HL-60/S4 (cell line): Measurements from ENCODE around the gene VWA8.
"Not testable (repeated sequence)": the region's sequence is repeated elsewhere in the genome, so short reads cannot be mapped to it uniquely, and the experiment has no call there.

Experiments used
- in situ Hi-C: fragments of 300-500 bp; cut with MboI; formaldehyde crosslinking; loops from 2 replicates; pipeline ENCODE4 v1.14.3; 2022; ENCODE audit warnings: low sequenced_read_pairs

Gene VWA8

DNA sequence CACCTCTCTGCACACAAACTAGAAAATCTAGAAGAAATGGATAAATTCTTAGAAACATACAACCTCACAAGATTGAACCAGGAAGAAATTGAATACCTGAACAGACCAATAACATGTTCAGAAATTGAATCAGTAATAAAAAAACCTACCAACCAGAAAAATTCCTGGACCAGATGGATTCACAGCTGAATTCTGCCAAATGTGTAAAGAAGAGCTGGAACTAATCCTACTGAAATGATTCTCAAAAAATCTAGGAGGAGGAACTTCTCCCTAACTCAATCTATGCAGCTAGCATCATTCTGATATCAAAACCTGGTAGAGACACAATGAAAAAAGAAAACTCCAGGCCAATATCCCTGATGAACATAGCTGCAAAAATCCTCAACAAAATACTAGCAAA is 336.9 kb downstream of the VWA8 start:
- in situ Hi-C loops = no loop called here

DNA sequence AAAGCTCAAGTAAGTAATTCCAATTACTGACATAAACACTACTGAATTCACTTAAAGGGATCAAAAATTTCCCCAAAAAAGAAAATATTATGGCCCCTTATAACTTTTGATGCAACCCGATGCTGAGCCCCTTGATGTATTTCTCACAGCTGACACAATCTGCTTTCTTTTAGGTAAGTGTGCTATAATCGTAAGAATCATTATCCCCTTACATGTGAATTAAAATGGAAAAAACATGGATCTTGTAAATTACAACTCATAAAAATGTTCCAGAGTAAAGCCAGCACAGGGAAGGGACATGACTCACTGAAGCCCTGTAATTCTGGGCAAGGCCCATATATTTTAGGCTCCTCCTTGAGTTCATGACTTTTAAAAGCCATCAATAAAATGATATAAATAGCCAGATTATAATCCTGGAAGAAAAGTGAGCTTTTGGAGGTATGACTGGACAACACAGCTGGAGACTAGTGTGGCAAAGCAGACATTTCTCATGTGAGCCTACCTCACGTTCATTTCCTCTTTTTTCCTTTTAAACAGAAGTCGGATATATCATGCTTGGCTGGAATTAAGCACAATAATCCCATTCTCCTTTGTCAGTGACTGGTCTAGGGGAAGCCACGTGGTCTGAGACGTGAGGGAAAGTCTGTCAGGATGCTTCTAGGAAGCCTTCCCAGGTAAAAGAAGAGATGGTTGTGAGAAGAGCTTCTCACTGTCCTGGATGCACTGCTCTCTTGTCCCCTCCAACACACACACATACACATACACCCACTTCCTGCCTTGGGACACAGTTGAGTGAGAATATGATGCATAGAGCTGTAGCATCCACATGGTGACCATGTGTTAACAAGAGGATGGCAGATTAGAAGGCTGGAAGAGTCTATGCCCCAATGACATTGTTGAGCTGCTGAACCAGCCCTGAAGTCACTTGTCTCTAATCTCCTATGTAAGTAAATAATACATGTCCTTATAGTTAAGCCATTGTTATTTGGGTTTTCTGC is 338.2 kb downstream of the VWA8 start:
- in situ Hi-C loops = no loop called here

DNA sequence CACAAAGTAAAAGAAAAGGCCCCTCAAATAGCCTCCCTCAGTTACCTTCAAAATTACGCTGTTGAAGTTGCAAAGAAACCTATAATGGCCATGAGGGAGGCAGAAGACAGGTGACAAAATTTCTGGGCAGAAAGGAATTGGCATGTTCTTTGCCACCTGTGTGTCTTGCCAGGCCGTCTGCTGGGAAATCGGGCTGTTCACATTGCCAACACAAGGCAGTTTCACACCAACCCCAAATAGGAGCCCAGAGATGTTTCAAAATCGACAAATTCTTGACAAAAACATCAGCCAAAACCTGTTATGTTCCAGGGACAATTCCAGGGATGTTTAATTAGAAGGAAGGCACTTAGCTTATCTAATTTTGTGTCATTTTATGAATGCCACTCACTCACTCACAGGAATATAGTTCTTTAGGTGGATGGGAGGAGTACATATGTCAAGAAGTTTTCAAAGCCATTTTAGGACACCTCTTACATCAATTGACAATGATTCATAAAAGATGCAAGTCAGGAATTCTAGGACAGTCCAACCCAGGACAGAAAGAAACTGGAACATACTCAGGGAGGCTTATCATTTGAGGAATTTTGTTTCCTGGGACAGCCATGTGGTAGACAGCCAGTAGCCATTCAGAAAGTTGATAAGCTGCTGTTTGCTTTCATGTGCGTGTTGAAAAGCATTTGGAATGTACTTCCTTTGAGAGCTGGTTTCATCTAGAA is 339.0 kb downstream of the VWA8 start:
- in situ Hi-C loops = no loop called here

DNA sequence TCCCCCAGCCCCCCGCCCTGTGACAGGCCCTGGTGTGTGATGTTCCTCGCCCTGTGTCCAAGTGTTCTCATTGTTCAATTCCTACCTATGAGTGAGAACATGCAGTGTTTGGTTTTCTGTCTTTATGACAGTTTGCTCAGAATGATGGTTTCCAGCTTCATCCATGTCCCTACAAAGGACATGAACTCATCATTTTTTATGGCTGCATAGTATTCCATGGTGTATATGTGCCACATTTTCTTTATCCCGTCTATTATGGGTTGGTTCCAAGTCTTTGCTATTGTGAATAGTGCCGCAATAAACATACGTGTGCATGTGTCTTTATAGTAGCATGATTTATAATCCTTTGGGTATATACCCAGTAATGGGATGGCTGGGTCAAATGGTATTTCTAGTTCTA is 343.3 kb downstream of the VWA8 start:
- in situ Hi-C loops = not testable (repeated sequence)

DNA sequence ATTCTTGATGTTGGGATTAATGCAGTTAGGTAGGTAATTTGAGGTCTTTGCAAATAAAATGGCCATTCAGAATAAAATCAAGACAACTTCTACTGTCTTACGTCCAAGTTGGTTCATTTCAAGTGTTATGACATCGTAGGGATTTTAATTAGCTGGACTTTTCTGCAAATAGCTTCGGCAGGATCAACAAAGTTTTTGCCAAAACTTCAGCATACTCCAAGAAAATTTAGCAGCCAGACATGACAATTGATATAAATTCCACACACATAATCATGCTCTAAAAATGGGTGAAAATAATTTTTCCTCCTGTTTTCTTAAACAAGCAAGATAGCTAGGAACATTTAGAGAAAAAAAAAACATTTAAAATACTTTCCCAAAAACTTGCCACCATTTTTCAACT is 344.8 kb downstream of the VWA8 start:
- in situ Hi-C loops = no loop called here

DNA sequence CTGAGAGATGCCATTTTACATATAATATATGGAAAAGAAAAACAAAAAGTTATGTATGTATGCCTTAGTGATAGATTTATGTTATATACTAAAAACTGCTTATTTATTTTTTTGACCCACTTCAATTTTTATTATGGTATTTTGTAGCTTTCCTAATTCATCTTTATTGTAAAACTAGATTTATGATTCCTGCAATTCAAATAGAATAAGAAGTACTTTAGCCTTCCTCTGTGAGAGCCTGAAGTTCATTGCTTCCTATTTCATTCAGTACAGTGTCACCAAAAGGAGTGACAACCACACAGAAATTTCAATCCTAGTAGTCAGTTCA is 345.4 kb downstream of the VWA8 start:
- in situ Hi-C loops = no loop called here

DNA sequence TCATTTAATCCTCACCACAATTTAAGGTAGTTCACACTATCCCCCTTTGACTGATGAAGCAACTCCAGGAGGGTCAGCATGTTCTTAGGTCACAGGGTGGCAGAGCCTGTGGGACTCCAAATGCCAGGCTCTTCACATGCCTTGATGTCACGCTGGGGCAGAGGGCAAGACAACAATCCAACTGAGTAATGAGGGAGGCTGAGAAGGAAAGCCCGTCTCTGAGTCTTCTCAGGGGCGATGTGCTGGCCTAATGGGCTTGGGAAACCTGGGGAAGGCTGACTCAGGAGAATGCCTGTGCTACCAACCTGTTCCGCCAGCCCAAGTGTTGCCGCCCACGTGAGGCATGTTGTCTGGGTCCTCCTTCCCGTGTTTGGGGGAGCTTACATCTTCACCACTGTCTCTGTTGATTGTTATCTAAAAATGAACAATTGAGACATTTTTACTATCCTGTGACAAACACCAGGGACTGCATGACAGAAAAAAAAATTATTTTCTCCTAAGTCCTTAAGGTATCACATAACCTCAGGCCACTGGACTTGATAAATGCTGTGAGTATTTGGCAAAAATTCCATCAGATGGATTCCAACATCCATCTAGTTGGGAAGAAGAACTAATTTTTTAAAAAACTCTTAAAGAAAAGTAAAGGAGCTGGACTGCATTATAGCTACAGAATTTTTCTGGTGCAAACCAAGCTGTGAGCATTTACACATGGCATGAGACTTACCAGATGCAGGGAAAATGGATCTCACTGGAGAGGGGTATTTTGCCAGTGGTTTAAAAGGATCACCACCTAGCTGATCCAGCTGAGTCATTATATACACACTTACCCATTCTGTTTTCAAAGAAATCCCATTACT is 346.0 kb downstream of the VWA8 start:
- in situ Hi-C loops = no loop called here

DNA sequence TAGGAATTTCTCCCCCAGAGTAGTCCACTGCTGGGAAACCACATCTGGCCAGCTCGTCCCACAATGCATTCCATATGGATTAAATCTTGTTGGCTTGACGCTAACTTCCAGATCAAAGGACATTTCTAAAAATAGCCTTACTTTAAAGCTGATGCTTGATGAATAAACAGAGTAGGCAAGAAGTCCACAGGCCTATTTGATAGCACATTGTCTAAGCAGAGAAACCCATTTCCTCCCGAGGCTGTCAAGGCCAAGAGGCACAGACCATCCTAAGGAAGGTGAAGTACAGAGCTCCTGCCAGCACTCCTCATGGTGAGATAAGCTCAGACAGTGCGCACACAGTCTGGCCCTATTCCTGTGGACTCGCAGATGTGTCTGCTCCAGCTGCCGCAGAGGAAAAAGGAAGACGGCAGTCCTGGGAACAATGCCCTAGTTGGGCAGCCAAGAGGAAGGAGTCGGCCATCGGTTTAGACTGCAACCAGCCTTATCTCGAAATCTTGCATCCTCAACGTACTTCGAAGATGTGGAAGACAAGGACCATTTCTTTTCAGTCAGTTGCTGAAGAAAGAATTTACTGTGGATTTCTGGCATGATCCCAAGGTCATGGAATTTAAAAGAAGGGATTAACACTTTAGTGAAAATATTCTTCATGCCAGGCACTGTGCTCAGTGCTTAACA is 346.8 kb downstream of the VWA8 start:
- in situ Hi-C loops = no loop called here

DNA sequence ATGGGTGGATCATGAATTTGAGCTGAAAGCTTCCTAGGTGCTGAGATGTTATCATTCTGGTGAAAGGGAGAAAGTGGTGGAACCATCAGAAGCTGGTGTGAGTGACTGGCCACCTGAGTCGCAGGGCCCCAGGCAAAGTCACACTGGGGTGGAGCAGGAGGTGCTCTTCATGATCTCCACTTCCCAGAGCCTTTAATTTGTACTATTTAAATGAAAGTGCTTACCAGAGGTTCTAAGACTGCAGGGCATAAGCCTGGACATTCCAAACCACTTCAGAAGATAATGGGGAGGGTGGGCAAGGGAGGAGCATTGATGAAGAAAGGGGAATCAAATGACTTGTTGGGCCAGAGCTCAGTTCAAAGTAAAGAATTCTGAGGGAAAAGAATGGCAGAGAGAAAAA is 347.4 kb downstream of the VWA8 start:
- in situ Hi-C loops = no loop called here

DNA sequence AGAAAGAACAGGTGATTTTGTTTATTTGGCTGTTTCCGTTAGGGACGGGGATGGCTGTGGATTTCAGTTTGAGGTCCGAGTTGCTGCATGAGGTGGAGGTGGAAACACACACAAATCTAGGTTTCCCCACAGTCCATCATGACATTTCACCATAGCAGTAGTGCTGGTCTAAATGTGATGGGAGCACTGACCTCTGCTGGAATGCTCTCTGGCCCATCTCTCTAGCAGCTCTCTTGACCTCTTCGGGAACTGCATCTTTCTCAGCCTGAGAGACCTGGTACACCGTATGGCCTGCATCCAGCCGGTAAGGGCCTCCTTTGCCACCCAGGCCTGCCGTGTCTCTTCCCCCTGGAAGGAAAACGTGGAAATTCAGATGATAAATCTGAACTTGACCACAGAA is 349.5 kb downstream of the VWA8 start:
- in situ Hi-C loops = no loop called here

DNA sequence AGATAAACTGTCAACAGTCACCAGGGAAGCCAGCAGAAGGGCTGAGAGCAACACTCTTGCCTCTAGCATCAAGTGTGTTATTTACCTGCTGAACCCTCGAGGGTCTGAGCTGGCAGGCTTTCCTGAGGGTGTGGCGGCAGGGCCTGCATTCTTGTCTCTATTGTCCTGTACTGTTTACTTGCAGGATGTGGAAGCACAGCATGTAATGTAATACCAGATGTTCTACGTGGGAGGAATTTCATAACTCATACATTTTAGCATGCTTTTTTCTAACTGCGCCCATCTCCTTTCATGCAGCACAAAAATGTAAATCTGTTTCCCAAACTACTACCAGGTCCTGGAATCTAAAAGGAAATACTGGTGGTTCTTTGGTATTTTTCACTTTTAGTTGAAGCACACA is 350.5 kb downstream of the VWA8 start:
- in situ Hi-C loops = no loop called here

DNA sequence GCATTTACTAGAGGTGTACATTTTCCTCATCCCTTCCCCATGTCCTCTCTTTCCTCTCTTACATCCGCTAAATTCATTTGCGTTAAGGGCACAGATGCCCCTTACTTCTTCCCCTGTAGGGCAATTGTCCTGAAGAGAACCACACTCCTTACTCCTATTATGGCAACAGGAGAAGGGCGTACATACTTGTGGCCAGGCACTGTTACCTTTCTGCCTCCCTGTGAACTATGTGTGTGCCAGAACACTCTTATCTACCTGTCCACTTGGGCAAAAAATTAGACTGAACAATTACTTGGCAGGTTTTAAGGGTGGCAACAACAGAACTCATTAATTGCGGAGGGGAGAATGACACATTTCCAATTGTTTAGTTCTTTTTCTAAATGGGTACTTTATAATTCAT is 351.1 kb downstream of the VWA8 start:
- in situ Hi-C loops = no loop called here

DNA sequence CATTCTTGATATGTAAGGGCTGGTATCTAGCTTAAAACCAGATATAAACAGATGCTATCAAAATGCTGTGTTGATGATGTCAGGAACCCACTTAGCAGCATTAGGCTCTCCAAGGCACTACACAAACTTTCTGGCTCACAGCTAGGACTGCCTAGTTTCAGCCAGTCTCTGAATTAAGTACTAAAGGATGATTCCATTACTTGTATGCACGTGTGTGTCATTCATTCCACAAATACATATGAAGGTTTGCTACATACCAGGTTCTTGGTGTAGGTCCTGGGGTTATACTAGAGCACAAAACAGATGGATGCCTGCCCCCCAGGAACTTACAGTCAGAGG is 352.1 kb downstream of the VWA8 start:
- in situ Hi-C loops = no loop called here

DNA sequence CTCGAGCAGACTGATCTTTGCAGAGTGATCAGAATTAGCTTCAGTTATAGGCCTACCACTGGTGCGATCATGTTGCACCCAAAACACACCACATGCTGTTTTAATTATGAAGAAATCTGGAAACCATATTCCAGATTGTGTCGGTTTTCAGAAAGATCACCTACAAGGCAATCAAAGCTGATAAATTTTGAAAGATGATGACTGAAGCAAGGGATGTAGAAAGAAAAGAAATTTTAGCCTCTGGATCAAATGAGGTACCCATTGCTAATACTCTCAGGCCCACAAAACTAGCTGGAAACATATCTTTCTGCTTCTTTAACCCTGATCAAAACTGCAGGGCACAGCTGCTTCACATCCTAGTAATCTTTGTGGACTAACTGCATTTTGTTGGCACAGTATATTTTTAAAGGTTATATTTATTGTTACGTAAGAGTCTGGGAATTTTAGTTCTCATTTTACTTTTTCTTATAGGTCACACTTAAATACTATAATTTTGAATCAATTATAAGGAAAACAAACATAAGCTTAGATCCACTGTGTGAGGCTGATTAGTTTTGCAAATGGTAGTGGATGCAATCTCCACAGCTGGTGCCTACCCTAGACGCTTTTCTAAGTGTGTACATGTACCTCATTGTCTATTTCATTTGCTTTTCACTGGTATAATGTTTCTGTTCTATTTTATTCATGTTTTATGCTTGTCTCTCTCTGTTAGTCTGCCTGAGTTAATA is 352.6 kb downstream of the VWA8 start:
- in situ Hi-C loops = no loop called here

DNA sequence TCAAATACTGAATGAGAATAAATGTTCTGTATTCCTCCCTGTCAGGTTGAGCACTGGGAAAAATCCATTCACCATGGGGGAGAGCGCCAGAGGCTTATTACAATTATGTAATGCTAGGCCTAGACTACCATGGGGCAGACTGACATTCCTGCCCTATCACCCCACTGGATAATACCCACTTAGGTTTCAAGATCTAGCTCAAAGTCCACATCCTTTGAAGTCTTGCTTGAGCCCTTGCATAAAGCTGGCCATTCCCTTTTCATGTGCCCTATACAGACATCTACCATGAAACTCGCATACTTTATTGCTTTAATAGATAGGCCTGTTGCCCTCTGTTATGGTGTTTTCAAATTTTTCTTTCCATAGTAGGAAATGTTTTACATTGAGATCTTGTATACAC is 354.3 kb downstream of the VWA8 start:
- in situ Hi-C loops = no loop called here

DNA sequence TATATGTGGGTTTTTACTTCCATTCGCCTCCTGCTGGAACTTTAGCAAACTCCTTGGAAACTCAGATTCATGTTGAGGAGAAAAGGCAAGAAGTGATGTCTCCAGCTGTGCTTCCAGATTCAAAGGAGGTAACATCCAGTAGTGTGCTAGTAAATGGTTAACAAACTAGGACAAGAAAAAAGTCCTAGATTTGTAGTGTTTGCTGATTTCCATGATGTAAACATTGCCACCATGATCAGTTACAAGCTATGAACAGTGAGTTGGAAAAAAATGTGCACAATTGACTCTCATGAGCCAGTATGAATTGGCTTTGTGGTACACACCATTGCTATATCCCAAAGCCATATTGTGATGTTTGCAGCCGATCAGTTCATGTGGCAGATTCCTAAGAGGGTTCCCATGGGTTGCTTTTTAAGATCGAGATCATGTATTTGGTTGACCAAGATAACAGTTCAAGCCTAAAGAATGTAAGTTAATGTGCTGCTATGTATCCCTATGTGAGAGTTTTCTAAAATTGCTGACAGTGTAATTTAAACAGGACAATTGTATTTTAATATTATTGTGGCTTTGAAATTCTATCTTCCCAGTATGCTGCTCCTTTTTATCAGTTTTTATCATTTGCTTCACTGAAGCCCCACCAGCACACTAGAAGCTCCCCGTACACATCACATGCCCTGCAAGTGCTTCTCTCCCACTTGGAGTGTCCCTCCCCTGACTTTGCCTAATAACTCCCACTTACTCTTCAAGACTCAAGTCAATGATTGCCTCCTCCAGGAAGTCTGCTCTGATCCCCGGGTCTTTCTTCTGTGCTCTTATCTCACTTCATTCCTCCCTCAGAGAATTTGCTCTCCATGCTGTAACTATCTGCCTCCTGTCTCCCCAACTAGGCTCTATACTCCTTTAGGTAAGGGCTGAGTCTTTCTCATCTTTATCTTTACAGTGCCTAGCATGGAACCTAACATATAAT is 355.3 kb downstream of the VWA8 start:
- in situ Hi-C loops = no loop called here

DNA sequence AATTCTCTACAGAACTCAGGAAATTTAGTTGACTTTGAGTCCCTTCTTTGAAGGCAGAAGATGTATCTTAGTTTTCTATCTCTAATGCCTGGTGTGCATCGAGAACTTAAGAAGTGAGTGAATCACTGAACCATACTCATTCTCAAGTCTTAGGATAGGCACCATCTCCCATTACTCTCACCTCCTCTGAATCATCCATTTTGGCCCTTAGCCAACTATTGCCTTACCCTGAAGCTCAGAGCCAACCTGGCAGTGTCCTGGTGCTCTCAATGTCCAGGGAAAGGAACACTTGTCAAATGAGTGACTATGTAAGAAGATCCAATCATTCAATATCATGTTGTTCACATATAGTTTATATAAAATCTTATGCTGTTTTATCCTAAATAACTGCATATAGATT is 357.0 kb downstream of the VWA8 start:
- in situ Hi-C loops = no loop called here

DNA sequence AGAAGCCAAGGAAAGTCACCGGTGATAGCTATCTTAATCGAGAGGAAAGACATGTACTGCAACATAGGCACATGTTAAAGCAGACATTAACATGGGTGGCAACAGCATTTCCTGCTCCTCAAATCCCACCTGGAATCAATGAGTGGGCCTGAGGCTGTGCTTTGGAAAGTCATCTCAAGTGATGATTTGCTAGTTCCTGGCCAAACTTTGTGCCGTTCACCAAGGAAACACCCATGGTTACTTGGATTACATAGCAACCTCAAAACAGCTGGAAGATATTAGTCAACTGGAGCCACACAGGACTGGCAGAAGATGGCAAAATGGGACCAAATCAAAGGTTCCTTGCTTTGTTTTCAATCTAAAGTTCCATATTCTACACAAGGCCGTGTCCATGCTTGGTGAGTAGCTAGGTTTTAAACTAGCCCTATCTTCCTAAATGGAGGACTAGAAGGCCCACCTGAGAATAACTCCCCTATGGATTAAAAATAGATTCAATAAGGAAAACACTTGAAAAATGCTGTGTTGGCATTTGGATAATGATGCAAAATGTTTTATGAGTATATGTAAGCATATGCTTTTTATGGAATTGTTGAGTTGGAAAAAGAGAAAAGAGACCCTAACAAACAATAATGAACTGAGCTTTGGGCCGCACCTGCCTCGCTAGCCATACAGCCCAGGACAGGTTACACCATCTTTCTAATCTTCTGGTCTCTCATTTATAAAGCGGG is 359.0 kb downstream of the VWA8 start:
- in situ Hi-C loops = no loop called here

DNA sequence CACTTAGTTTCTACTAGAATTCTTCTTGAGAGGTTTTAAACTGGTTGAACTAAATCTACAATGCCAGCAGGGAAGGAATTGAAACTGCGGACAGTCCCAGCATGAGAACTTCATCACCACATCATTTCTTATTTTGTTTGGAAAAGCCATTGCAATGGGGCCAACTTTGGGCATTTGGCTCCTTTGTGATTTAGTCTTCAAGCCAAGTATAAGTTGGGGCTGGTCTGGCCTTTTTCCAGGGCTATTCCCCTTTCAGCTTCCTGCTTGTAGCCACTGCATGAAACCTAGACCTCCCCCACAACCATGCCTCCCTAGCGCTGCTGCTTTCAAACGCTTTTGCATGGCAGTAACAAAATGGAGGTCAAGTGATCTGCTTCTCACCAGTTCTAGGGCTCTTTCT is 361.3 kb downstream of the VWA8 start:
- in situ Hi-C loops = no loop called here
